AG04449 (cell line): ENCODE results near the gene KRTAP4-9.
"Not testable (repeated sequence)": the region's sequence is repeated elsewhere in the genome, so short reads cannot be mapped to it uniquely, and the experiment has no call there.

Experiments
- CTCF ChIA-PET: fragments of 350-600 bp; formaldehyde crosslinking; extraction: SDS; loops from one replicate; lab custom pipeline; 2021; ENCODE audit warnings: antibody characterized with exemption; lab: Yijun Ruan, JAX
- POLR2A ChIA-PET: fragments of 400-600, 350-600 bp; formaldehyde crosslinking; extraction: SDS; loops from one replicate; lab custom pipeline; 2020; ENCODE audit warnings: antibody characterized with exemption, inconsistent platforms; lab: Yijun Ruan, JAX
- DNase-seq: peaks from one replicate; pipeline ENCODE4 v3.0.0-alpha.2; 2010; ENCODE audit warnings: low read depth, low spot score
- H3K4me3 ChIP-seq: 2 replicates; pipeline ENCODE4 v1.5.1; 2011; ENCODE audit warnings: low read depth, mild to moderate bottlenecking, control low read depth, low read length
- CTCF ChIP-seq: IDR thresholded peaks from one replicate; pipeline ENCODE4 v1.5.1; 2011; ENCODE audit warnings: mild to moderate bottlenecking, moderate library complexity, low read length, control low read depth, inconsistent platforms; ENCODE audit not compliant: insufficient read depth; ENCODE audit errors: missing control alignments

Gene KRTAP4-9

DNA sequence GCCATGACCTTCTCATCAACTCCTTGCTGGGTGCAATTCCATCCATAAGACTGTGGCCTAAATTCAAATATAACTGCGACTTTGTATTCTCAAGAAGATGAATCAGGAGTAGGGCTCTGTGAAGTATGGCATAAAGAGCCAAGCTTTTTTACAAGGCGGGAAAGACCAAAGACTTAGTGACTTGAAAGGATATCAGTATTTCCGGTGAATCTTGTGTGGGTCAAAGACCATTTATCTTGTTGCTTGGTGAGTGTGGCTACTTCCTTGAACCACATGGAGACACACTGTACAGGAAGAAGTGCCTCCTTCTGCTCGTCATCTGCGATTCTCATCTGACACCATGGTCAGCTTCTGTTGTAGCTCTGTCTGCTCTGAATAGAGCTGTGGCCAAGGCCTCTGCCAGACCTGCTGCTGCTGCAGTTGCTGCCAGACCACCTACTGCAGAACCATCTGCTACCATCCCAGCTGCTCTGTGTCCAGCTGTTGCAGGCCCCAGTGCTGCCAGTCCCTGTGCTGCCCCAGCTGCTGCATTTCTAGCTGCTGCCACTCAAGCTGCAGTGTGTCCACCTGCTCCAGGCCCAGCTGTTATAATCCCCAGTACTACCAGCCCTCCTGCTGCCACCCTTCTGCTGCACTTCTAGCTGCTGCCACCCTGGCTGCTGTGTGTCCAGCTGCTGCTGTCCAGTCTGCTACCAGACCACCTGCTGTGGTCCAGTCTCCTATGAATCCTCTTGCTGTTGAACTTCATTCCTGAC is 33.4 kb upstream of the KRTAP4-9 start:
- CTCF ChIA-PET, result interaction anchor here (2.0 kb wide), 1 partner anchor 477 kb away, joined by 10 read pairs; no protein-coding TSS in a partner anchor
- POLR2A ChIA-PET, result no interaction called here
- DNase-seq, result no peak
- no peak overlapping the region for H3K4me3 ChIP-seq
- no peak for TF ChIP-seq CTCF

GRCh38 chr17:41073676-41074075 is 31.5 kb upstream of the KRTAP4-9 start:
- CTCF ChIA-PET, result interaction anchor here (1.3 to 1.6 kb wide), 2 partner anchors 475 to 593 kb away, joined by 3 to 6 read pairs; no protein-coding TSS in a partner anchor
- TF ChIP-seq CTCF, result no peak
- no peak for DNase-seq
- no peak overlapping the region for H3K4me3 ChIP-seq
- POLR2A ChIA-PET, result no interaction called here

DNA sequence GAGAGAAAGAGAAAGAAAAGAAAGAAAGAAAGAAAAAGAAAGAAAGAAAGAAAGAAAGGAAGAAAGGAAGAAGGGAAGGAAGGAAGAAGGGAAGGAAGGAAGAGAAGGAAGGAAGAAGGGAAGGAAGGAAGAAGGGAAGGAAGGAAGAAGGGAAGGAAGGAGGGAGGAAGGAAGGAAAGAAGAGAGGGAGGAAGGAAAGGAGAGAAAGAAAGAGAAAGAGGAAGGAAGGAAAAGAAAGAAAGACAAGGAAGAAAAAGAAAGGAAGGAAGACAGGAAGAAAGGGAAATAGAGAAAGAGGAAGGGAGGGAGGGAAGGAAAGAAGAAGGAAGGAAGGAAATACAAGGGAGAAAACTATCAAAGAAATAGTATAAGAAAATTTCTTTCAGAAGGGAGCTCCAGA is 28.4 kb upstream of the KRTAP4-9 start:
- no peak for DNase-seq
- ChIA-PET CTCF (no interaction called here), POLR2A (no interaction called here)
- no peak overlapping the region for H3K4me3 ChIP-seq
- TF ChIP-seq CTCF, result no peak

DNA sequence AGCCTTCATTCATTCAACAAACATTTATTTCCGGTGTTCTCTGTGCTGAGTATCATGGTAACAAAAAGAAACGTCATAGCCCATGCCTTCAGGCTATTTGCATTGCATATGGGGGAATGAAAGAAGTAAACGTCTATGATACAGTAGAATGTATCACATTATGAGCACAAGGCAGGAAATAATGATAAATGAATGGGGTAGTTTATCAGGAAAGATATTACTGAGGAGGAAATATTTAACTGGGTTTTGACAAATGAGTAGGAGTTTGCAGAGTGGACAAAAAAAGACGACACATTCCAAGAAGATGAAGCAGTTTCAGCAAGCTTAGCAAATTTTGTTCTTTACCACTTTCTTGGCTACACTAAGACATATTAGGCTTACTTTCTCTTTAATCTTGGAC is 22.6 kb upstream of the KRTAP4-9 start:
- POLR2A ChIA-PET, result no interaction called here

DNA sequence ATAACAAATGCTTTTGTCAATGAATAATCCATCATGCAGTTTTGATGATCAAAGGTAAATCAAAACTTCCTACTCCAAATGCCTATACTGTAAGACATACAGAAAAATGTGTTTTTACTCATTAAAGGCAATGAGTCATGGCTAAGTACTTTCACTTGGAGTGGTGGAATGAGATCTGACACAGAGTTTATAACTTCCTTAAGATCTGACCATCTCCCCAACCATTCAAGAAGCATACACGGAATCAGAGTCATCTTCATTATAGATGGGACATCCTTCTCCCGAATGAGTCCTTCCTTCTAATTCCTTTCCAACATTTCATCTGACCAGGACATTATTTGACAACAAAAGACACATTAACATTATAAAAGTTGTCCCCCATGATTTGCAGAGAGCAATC is 21.8 kb upstream of the KRTAP4-9 start:
- DNase-seq, H3K4me3 ChIP-seq, POLR2A ChIA-PET, CTCF ChIA-PET: not testable (repeated sequence)

More for the DNA sequence above, 22.6 kb upstream of the KRTAP4-9 start:
- no peak for TF ChIP-seq CTCF
- CTCF ChIA-PET, result no interaction called here
- H3K4me3 ChIP-seq, result no peak overlapping the region
- DNase-seq, result no peak

DNA sequence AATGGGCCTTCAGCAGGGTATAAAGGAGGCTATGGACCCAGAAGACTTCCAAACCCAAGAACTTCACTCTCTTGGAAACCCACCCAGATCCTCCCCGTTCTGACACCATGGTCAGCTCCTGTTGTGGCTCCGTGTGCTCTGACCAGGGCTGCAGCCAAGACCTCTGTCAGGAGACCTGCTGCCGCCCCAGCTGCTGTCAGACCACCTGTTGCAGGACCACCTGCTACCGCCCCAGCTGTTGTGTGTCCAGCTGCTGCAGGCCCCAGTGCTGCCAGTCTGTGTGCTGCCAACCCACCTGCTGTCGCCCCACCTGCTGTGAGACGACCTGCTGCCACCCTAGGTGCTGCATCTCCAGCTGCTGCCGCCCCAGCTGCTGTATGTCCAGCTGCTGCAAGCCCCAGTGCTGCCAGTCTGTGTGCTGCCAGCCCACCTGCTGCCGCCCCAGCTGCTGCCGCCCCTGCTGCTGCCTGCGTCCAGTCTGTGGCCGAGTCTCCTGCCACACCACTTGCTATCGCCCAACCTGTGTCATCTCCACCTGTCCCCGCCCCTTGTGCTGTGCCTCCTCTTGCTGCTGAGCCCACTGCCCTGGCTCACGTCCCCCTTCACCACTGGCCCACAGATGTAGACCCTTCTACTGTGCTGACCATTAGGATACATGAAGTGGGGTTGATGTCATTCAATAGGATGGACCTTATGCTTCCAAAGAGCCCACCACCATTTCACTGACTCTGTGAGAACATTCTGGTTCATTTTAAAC is 20.9 kb upstream of the KRTAP4-9 start, which contains the start of gene KRTAP4-7:
Gene KRTAP4-7, plus strand, starts transcription at position 51 of the 757 bp plus-strand sequence. Its CDS starts 57 bp downstream, at position 108.
- POLR2A ChIA-PET, DNase-seq, H3K4me3 ChIP-seq: not testable (repeated sequence)
- CTCF ChIA-PET, result interaction anchor here (0.7 kb wide), 1 partner anchor 238 kb away, joined by 3 read pairs; no protein-coding TSS in a partner anchor

DNA sequence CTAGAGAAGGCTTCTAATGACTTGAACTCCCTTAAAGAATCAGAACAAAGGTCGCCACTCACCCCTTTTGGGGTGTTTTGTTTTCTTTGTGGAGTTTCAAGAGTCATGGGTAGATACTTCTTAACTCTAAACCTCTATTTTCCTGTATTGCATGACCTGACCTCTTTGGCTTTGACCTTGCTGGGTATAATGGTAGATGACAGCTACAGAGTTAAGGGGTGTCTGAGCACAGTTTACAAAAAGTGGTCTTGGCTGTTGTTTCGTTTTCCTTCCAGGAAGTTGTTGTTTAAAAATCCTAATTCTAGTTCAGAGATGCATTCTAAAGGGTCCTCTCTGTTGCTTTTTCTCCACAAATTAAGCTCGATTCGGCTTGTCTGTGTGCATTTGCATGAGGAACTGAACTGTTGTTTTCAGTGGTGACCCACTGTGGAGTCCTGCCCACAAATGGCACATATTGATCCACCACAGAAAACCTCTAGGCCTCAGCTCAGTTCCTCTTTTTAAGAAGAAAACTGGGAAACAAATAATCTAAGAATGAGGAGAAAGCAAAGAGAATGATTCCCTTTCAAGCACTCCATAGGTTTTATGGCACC is 16.3 kb upstream of the KRTAP4-9 start:
- POLR2A ChIA-PET, DNase-seq, H3K4me3 ChIP-seq: not testable (repeated sequence)
- CTCF ChIA-PET, result interaction anchor here (1.3 kb wide), 1 partner anchor 233 kb away, joined by 3 read pairs; no protein-coding TSS in a partner anchor
